Measurements from ENCODE around the gene TMEM184B. TPM values are rescaled to one million over a fixed set of nuclear protein-coding genes. Genes with fewer than 3 reads are reported as not detected.

The TMEM184B gene
- total RNA-seq, 2 donors from 2014 or later = 76.0 to 137 TPM

- Histone ChIP-seq H3K9me3 (no peaks in the 10 kb centered on the region), H3K27ac (peak overlapping the region; percentile 85 to 90), H3K4me3 (no peak overlapping the region), H3K4me1 (replicated peaks) (peaks cover 12% of the 10 kb centered on the region), H3K27me3 (replicated peaks; ENCODE audit: insufficient read depth) (no peaks in the 10 kb centered on the region), H3K36me3 (peaks cover 0 to 11% of the 10 kb centered on the region in 2 donors)
- TF ChIP-seq CTCF (IDR thresholded peaks at IDR 0.05) = no peak
- TF ChIP-seq POLR2AphosphoS5 (IDR thresholded peaks at IDR 0.05) = no peak
- TF ChIP-seq POLR2A (IDR thresholded peaks at IDR 0.05) = no peak
- intact Hi-C loops (cut with DNase I) = loop anchor here (10.0 kb wide), 1 partner anchor 114 kb away; the partner anchor contains the start of gene BAIAP2L2
- WGBS = 44% methylated on average over 3 of the region's 3 CpGs
- DNase-seq (ENCODE audit: low spot score) = no peak
These were observed 44.4 kb downstream of the TMEM184B start for GRCh38 chr22:38228326-38228872.

- Histone ChIP-seq H3K4me3 (no peak overlapping the region), H3K27me3 (replicated peaks; ENCODE audit: insufficient read depth) (no peaks in the 10 kb centered on the region), H3K36me3 (peaks cover 0 to 11% of the 10 kb centered on the region in 2 donors), H3K4me1 (replicated peaks) (peaks cover 12% of the 10 kb centered on the region), H3K9me3 (no peaks in the 10 kb centered on the region), H3K27ac (peak overlapping the region in 1 of 2 donors; percentile 85)
- DNase-seq (ENCODE audit: low spot score) = no peak
- intact Hi-C loops (cut with DNase I) = loop anchor here (10.0 kb wide), 1 partner anchor 112 kb away; the partner anchor contains the start of gene BAIAP2L2
- TF ChIP-seq POLR2A (IDR thresholded peaks at IDR 0.05) = no peak
- TF ChIP-seq CTCF (IDR thresholded peaks at IDR 0.05) = no peak
- no peak for TF ChIP-seq POLR2AphosphoS5 (IDR thresholded peaks at IDR 0.05)
- 93% methylated on average over 25 of the region's 25 CpGs for WGBS
These were observed 45.8 kb downstream of the TMEM184B start for GRCh38 chr22:38226853-38227649.

GRCh38 chr22:38223289-38223960 is 49.4 kb downstream of the TMEM184B start:
- 83% methylated on average over 12 of the region's 12 CpGs for WGBS
- H3K36me3 ChIP-seq = peaks cover 0 to 11% of the 10 kb centered on the region in 2 donors
- H3K4me3 ChIP-seq = no peak overlapping the region
- H3K27ac ChIP-seq = peak overlapping the region; percentile 23 to 59
- H3K27me3 ChIP-seq (replicated peaks; ENCODE audit: insufficient read depth) = no peaks in the 10 kb centered on the region
- peaks cover 4% of the 10 kb centered on the region for H3K4me1 ChIP-seq (replicated peaks)
- intact Hi-C loops (cut with DNase I) = loop anchor here (10.0 kb wide), 1 partner anchor 109 kb away; the partner anchor contains the start of gene BAIAP2L2
- no peak for DNase-seq (ENCODE audit: low spot score)
- peak in 1 of 4 experiments; percentile 21 for TF ChIP-seq CTCF (IDR thresholded peaks at IDR 0.05)
- no peak for TF ChIP-seq POLR2AphosphoS5 (IDR thresholded peaks at IDR 0.05)
- H3K9me3 ChIP-seq = no peaks in the 10 kb centered on the region

GRCh38 chr22:38222797-38223119 is 50.1 kb downstream of the TMEM184B start:
- intact Hi-C loops (cut with DNase I) = loop anchor here (10.0 kb wide), 1 partner anchor 108 kb away; the partner anchor contains the start of gene BAIAP2L2

More at GRCh38 chr22:38222797-38223119, 50.1 kb downstream of the TMEM184B start:
- Histone ChIP-seq H3K36me3 (peaks cover 0 to 11% of the 10 kb centered on the region in 2 donors), H3K27me3 (replicated peaks; ENCODE audit: insufficient read depth) (no peaks in the 10 kb centered on the region), H3K9me3 (no peaks in the 10 kb centered on the region), H3K4me3 (no peak overlapping the region), H3K27ac (peak overlapping the region; percentile 23 to 59), H3K4me1 (replicated peaks) (no peaks in the 10 kb centered on the region)
- TF ChIP-seq POLR2A (IDR thresholded peaks at IDR 0.05) (peak; percentile 44), POLR2AphosphoS5 (IDR thresholded peaks at IDR 0.05) (peak; percentile 64), CTCF (IDR thresholded peaks at IDR 0.05) (no peak)
- WGBS = 55% methylated on average over 8 of the region's 8 CpGs
- DNase-seq (ENCODE audit: low spot score) = peak; percentile 65

Data from prostate gland (tissue), 2 donors.